ENCODE results near the gene SPEN.

Gene SPEN

GRCh38 chr1:15937706-15938168, 90.2 kb downstream of the SPEN start:
- DNase-seq (ENCODE audit: low read depth): no peak

- DNase-seq (ENCODE audit: low read depth): no peak
Measured at GRCh38 chr1:15938628-15939161, 91.2 kb downstream of the SPEN start.

- no peak for DNase-seq (ENCODE audit: low read depth)
Measured at GRCh38 chr1:15939181-15940109, 91.9 kb downstream of the SPEN start.

GRCh38 chr1:15940110-15941043, 92.9 kb downstream of the SPEN start:
- DNase-seq (ENCODE audit: low read depth): no peak

- DNase-seq (ENCODE audit: low read depth): no peak
Measured at GRCh38 chr1:15941044-15941840, 93.7 kb downstream of the SPEN start.

GRCh38 chr1:15941899-15942660, 94.6 kb downstream of the SPEN start:
- no peak for DNase-seq (ENCODE audit: low read depth)

GRCh38 chr1:15942661-15943327, 95.3 kb downstream of the SPEN start:
- no peak for DNase-seq (ENCODE audit: low read depth)

GRCh38 chr1:15943328-15943991, 96.0 kb downstream of the SPEN start:
- no peak for DNase-seq (ENCODE audit: low read depth)

- no peak for DNase-seq (ENCODE audit: low read depth)
Measured at GRCh38 chr1:15943992-15944307, 96.4 kb downstream of the SPEN start.

- DNase-seq (ENCODE audit: low read depth): no peak
Measured at GRCh38 chr1:15944308-15945010, 97.0 kb downstream of the SPEN start.

- no peak for DNase-seq (ENCODE audit: low read depth)
Measured at GRCh38 chr1:15945011-15945831, 97.7 kb downstream of the SPEN start.

- no peak for DNase-seq (ENCODE audit: low read depth)
Measured at GRCh38 chr1:15945832-15946448, 98.4 kb downstream of the SPEN start.

GRCh38 chr1:15946571-15947381, 99.3 kb downstream of the SPEN start:
- DNase-seq (ENCODE audit: low read depth): no peak

- DNase-seq (ENCODE audit: low read depth): no peak
Measured at GRCh38 chr1:15947382-15948090, 100.0 kb downstream of the SPEN start.

- no peak for DNase-seq (ENCODE audit: low read depth)
Measured at GRCh38 chr1:15948091-15948591, 100.6 kb downstream of the SPEN start.

Measured in activated T-cell treated with anti-CD3 and anti-CD28 coated beads for 24 hours (primary cell).